Myometrial cell (primary cell): Measurements from ENCODE around the gene LCA5L. TPM values are rescaled to one million over a fixed set of nuclear protein-coding genes. Genes with fewer than 3 reads are reported as not detected.

Source experiments
- total RNA-seq: library from RNA; depleted of rRNA; stranded (reverse); fragments of >200 nt; gene quantifications from 2 replicates; pipeline ENCODE4 v1.2.3, GENCODE V29; 2015

The LCA5L gene
- total RNA-seq, result 1.2 and 2.3 TPM in 2 replicates

DNA sequence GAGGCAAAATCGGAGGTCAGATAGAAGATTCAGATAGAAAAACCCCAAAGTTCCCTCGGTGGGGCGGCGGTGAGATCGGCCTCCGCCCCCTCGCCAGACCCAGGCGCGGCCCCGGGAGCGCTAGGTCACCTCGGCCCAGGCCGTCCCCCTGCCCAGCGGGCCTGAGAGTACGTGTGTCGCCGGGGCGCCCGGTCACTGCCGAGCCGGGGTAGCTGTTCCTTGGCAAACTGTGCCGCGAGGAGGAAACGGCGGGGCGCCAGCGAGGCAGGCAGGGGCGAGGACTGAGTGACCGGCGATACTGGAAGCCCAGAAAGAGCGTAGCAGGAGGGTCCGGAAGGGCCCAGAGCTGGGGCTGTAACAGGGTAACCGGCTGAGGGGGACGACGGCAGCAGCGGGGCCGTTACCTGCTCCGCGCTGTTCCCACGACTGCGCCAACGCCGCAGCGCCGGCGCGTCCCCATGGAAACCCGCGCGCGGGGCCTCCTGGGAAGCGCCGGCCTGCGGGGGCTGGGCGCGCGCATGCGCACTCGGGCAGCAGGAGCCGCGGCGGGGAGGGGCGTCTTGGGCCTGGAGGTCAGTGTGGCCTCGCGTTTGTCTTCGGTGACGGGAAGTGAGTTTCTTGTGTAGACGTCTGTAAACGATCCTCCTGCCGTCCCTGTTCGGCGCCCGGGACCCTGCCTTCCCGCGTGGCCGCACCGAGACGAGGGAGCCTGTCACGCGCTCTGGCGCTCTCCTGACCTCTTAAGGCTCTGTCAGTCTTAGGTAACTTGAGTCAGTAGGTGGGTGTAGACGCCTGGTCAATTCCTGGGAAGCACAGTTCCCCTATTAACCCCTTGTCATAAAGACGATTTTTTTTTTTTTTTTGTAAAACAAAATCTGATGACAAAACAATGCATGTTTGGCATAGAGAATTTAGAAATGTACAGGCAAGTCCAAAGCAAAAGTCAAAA, at the start of gene LCA5L:
TSS of gene LCA5L (minus strand) at position 458 of the 949 bp plus-strand sequence. CDS start 17,285 bp downstream, outside the sequence.

DNA sequence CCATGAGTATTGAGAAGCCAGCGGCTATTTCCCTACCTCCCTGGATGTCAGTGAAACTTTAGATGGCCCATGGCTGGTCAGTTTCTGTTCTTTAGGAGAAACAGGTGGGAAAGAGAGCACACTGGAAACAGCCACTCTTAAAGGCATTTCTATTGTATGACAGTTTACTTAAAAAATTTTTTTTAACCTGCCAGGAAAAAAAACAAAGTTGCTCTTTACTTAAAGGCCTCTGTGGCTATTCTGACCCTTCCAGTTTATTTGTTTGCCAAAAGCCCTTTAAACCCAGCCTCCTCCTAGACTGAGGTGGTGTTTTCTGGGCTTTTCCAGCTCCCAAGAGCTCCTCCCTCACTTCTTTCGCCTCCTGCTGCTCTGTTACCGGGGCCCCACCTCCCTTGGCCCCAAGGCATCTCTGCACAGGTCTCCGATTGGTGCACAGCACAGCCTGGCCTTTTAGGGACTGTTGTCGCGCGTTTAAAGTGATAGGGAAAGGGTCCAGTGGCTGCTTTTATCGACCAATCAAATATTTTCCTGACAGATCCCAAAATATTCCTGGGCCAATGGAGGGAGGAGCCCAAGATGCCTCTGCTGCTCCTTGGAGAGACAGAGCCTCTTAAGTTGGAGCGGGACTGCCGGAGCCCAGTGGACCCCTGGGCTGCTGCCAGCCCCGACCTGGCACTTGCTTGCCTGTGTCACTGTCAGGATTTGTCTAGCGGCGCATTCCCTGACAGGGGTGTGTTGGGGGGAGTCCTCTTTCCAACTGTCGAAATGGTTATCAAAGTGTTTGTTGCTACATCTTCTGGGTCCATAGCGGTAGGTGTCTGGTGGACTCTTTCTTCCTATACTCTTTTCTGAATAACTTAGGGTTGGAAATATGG, 6.0 kb upstream of the LCA5L start, which contains the start of gene SH3BGR:
TSS of gene SH3BGR (plus strand) at position 639 of the 875 bp plus-strand sequence. CDS start at position 766, 127 bp downstream.

Other genes with a start within 250 kb of the LCA5L start
- 13.5 and 18.3 TPM in 2 replicates for gene BRWD1, start 132.1 kb downstream of the LCA5L start, total RNA-seq
- gene HMGN1, start 96.7 kb downstream of the LCA5L start, total RNA-seq, result 219 and 227 TPM in 2 replicates
- gene SH3BGR, start 6.2 kb upstream of the LCA5L start, total RNA-seq, result 1.2 and 4.9 TPM in 2 replicates
- under 0.01 TPM in 1 of 2 replicates, not detected in the other for gene B3GALT5, start 167.2 kb upstream of the LCA5L start, total RNA-seq